Fibroblast of upper back skin (primary cell): Measurements from ENCODE around the gene ACSBG1.
"Not testable (repeated sequence)": the region's sequence is repeated elsewhere in the genome, so short reads cannot be mapped to it uniquely, and the experiment has no call there.

Experiments used
- DNase-seq: peaks from one replicate; pipeline ENCODE4 v3.0.0-alpha.2; 2013

ACSBG1 gene

DNA sequence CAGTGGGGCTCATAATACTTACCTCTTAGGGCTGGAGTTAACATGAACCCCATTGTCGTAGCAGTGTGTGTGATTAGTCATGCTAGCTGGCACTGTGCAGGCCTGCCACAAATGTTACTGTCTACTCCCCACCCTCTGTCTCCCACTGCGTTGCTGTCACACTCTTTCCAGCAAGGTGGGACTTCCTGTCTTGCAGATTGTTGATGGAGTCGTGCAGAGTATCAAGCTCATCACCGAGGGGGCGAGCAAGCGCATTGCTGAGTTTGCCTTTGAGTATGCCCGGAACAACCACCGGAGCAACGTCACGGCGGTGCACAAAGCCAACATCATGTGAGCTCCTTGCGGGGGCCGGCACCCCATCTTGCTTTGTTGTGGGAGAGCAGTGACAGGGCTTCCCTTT, 72.3 kb downstream of the ACSBG1 start:
- DNase-seq, result no peak

DNA sequence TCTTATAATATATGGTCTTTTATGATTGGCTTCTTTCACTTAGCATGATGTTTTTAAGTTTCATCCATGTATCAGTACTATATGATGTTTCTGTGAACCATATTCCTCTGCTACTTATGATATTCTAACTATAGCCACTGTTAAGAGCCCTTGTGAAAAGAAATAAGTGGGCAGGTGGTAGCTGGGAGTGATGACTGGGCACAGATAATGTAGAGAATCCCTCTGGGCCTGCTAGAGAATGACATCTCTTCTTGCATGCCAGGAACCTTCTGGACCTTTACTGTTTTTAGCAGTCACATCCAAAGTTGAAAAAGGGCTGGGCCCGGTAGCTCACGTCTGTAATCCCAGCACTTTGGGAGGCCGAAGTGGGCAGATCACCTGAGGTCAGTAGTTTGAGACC, 75.0 kb downstream of the ACSBG1 start:
- DNase-seq, result no peak

DNA sequence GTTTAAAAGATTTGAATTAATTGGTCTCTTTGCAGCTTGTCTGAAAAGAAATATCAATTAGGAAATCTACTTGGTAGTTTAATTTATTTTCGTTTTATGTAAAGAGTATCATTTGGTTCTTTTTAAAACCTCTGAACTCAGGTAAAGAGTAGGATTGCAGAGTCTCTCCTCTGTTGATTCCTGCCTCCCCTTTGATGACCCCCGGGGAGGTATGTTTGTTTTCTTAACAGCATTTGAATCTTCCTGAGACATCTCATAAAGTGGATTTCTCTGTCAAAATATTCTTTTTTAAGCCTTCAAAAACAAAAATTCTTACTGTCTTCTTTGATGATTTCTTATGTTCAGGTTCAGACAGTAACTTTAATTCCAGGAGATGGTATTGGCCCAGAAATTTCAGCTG, 77.2 kb downstream of the ACSBG1 start:
- no peak for DNase-seq

DNA sequence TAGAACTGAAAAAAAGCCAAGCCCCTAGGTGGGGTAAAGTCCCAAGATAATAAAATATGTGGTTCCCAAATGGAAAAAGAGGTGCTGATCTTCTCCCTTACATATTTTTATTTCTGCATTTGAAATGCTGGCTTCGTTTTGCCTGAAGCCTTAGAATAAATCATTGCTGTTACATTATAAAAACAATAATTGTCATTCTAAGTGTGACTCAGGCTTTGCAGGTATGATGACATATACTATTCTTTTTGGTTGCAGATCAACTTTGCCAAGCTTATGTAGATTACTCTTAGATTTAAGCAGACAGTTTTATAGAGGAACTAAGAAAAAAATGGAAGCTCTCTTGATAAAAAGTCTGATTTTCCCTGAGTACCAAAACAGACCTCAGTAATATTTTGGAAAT, 77.7 kb downstream of the ACSBG1 start:
- no peak for DNase-seq

DNA sequence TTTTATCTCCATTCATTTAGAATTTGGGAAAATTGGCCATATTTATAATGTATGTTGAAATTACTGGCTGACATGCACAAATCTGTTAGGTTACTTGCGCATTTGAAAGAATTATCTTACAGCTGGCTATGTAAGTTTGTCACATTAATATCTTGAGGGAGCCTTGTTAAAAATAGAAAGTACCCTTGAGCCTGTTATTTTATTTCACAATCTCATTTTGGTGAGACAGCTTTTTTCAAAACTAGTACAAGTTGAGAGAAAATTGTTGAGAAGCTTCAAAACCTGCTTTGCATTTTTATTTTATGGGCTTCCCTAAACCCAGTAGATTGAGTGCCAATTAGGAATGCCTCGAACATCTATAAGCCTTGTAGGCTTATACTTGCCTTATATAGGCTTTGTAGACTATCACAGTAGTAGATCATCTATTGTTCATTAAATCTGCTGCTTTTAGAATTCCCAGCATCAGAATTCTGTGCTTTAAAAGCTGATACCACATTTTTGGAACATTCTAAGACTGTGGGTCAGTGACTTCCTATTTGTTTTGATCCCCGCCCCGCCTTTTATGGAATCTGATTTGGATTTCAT, 78.9 kb downstream of the ACSBG1 start:
- DNase-seq, result no peak

- no peak for DNase-seq
These were observed 79.4 kb downstream of the ACSBG1 start for GRCh38 chr15:78154955-78155354.

- DNase-seq, result not testable (repeated sequence)
These were observed 83.3 kb downstream of the ACSBG1 start for GRCh38 chr15:78151075-78151474.

DNA sequence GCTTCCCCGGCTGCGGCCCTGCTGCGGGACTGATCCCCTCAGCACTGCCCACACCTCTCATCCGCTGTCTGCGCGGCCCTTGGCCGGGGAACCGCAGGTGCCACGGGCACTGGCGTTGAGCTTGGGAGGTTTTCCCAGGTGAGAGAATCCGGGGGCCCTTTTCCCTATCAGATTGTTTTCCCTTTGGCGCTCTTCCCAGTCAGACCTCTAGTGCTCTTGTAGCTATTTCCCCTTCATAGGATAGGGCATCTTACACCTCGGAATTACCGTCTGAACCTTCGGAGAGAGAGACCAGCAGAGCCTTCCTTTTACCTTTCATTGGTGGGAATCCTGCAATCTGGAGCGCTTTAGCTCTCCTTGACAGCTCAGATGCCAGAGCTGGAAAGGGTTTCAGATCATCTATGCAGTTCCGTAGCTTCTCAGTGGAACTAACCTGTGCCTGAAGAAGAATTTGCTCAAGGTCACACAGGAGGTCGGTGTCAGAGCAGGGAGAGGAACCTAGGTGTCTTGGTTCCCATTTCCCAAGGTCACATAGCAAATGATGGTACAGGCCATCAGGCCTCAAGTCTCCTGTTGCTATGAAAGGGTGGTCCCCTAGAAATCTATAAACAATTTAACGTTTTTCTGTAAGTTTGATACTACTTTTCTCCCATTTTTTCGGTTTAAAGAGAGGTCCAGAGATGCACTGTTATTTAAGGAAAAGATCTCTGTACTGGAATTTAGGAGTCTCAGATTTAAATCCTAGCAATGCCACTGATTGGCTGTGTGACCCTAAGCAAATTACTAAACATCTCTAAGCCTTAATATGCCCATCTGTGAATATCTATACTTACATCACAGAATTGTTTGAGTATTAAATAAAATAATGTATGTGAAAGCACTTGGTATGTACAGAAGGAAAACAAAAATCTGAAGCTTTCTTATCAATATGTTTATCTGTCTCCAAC, 84.3 kb downstream of the ACSBG1 start:
- peak; percentile 14 for DNase-seq

GRCh38 chr15:78149068-78149804, 85.1 kb downstream of the ACSBG1 start, which contains the start of gene IDH3A:
TSS of gene IDH3A (plus strand) at chr15:78149362. CDS start at chr15:78149404, 42 bp downstream.
- DNase-seq, result peak; percentile 97

DNA sequence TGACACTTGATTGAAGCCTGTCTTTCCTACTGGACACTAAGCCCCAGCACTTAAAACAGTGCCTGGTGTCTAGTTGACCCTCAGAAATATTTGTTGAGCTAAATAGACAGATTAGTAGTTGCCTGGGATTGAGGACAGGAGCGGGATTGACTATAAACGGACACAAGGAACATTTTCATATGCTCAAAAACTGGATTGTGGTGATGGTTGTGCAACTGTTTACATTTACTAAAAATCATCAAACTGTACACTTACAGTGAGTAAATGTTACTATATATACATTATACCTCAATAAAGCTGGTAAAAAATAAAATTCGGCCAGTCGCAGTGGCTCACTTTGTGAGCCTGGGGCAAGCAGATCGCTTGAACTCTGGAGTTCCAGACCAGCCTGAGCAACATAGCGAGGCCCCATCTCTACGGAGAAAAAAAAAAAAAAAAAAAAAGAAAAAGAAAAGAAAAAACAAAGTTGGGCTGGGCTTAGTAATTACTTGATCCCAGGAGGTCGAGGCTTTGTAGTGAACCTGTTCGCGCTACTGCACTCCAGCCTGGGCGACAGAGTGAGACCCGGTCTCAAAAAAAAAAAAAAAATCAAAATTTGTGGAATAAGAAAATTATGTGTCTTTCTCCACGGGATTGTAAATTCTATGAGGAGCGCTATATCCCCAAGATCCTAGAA, 85.8 kb downstream of the ACSBG1 start:
- no peak for DNase-seq

GRCh38 chr15:78147566-78147965, 86.8 kb downstream of the ACSBG1 start:
- DNase-seq, result no peak

GRCh38 chr15:78146425-78147154, 87.8 kb downstream of the ACSBG1 start:
- no peak for DNase-seq

GRCh38 chr15:78142332-78142731, 92.0 kb downstream of the ACSBG1 start:
- DNase-seq, result no peak

DNA sequence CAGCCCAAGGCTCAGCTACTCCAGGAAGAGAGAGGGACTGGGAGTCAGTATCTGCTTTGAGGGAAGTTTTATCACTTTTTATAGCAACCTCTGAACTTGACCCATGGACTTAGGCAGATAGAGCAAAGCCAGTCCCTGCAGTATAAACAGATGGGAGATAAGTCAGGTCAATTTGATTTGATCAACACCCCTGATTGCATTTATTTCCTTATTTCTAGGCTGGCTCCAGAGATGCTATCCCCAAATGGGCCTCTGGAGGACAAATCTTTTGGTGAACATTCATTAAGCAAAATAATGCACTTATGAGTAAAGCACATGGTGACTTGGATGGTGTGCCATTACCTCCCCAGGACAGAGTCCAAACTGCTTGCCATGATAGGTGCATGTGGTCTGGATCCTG, 94.1 kb downstream of the ACSBG1 start:
- no peak for DNase-seq

- no peak for DNase-seq
These were observed 94.8 kb downstream of the ACSBG1 start for GRCh38 chr15:78139578-78139977.

DNA sequence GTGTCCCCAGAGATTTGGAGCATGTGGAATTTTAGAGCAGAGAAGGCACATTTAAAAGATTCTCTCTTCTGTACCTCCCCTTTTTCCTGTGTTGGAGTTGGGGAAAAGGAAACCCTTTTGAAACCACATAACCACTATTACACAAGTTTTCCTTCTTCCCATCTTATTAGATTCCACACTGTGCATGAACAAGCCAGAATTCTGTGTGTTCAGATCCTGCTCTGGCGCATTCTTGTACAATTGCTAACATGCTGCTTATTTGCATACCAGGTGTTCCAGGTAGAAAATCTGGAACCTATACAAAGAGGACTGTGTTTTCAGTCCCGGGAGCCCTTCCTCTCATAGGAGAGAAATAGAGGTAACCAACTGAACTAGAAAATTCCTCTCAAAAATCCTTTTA, 100.6 kb downstream of the ACSBG1 start:
- DNase-seq, result no peak

DNA sequence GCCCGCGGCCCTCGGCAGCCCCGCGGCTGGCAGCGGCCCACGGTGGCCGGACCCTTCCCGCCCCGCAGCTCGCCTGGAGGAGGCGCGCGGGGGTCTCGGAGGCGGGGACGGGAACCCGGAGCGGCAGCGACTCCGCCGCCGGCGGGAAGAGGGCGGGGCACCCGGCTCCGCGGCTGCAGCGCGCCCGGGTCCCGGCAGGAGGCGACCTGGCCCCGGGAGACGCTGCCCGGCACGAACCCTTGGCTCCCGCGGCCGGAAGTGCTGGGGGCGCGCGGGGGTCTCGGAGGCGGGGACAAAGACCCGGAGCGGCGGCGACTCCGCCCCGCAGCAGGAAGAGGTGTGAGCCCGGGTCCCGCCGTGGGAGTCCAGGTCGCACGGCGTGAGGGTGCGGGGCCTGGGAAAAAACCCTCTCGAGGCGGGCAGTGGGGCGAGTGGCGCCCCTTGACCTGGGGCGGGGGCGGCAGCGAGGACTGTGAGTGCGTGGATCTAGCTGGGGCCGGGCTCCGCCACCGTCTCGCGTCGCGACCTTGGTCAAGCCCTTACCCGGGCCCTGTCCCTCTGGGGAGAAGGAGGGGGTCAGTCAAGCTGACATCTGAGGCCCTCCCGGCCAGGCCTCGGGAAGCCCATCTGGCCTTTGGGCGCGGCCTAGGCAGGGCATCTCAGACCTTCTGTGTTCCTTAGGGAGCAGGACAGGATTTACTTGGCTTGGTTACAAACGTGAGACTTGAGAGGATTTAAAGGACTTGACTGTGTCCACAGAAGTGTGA, 102.9 kb downstream of the ACSBG1 start, which contains the start of gene CIB2:
Gene CIB2 (minus strand): TSS at position 151 of the 767 bp plus-strand sequence. CDS start 230 bp downstream, outside the sequence.
- peak; percentile 69 for DNase-seq

- DNase-seq, result no peak
These were observed 103.7 kb downstream of the ACSBG1 start for GRCh38 chr15:78130466-78131294.

GRCh38 chr15:78129751-78130287, 104.5 kb downstream of the ACSBG1 start:
- DNase-seq, result no peak
